Activated effector memory CD4-positive, alpha-beta T cell treated with anti-CD3 and anti-CD28 coated beads, Interleukin-2, amount 50 U/mL, for 16 hours (primary cell): Measurements from ENCODE around the gene MPG.
"Not testable (repeated sequence)": the region's sequence is repeated elsewhere in the genome, so short reads cannot be mapped to it uniquely, and the experiment has no call there.

ENCODE experiments used
- DNase-seq: peaks from one replicate; pipeline ENCODE4 v3.0.0-alpha.2; 2020

The MPG gene

DNA sequence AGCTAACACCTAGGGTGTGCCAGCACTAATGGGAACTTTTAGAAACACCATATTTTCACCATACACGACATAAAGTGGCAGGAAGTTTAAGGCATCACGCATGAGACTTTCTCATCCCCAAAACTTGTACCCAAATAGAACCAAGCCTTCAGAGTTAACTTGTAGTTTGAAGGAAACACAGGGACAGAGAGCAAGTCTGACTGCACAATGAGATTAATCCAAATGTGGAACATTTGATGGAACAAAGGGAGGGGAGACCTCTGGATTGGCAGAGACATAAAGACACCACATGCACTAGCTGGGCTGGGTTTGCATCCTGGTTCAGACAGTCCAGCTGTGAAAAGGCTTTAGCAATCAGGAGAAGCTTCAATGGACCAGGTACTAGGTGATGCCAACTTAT is 36.3 kb downstream of the MPG start:
- DNase-seq = no peak

DNA sequence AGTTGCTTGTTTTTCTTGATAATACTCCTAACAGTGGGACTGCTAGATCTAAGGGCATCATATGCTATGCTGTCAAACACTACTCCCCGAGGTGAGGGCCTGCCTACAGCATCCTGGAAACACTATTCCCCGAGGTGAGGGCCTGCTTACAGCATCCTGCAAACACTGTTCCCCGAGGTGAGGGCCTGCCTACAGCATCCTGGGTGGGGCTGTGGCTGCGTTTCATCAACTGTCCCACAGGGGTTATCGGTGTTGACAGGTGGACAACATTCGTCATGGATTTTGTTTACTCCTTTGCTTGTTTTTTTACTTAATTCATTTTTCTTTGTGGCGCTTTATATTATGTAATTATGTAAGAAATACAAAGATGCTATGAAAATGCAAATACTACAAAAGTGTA is 38.0 kb downstream of the MPG start:
- no peak for DNase-seq

DNA sequence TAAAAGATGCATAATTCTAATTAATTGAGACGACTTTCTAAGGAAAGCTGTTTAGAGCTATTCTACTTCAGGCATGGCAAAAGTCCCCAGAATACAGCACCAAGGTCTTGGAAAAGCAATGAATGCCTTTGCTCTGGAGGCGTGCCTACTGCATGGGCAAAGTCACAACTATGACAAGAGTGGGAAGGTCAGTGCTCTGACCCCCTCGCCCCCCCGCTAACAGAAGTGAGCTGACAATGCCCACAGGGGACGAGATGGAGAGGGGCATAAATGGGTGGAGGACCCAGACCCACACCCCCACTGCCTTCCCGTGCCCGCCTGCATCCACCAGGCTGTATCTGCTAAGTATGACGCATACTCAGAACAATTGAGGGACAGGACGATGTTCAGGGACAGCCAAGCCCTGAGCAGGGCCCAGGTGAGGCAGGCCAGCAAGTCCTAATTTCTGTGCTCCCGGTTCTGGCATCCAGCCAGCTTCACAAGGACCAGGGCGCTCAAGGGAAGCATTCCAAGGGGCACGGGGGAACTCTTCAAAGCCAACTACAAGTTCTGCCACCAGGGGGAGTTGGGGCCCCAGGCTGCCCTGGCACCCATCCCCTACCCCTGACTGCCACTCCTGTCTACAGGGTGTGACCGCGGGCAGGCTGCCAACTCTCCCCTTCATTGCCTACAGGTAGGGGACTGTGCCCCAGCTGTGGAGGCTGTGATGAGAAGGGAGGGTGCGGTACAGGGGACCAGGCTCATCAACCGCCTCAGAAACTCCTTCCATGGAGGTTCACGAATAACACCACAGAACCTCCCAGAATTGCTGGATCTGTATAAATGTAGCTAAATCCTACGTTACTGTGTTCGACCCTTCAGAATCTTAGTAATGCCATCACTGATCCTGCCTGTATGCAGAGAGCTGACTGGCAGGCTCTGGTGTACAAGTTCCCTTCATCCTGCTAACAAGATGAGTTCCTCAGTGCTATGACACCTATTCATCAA is 39.6 kb downstream of the MPG start:
- DNase-seq = peak; percentile 85

DNA sequence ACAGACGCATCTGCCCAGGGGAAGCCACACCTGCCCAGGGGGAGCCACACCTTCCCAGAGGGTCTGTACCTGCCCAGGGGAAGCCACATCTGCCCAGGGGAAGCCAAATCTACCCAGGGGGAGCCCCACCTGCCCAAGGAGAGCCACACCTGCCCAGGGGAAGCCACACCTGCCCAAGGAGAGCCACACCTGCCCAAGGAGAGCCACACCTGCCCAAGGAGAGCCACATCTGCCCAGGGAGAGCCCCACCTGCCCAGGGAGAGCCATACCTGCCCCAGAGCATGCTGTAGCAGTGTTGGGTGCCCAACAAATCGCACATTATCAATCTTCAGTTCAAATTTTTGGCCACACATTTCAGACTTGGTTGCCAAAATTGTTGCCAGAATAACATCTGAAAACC is 40.8 kb downstream of the MPG start:
- no peak for DNase-seq

DNA sequence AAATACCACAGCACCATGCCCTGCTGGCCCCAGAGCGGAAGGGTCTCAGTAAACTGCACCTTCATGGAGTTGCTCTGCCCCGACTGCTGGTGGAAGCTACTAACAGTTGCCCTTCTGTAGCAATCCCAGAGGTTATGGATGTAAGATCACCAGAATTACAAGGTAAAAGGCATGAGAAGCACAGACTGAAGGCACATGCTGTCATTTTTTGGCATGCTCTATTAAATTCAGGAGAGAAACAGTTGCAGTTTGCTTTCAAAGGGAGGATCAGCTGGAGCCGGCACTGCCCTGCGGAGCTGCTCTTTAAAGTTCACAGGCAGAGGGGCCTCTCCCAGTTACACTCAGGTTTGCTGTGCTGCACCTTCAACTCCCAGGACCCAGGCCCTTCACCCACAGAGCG is 41.3 kb downstream of the MPG start:
- no peak for DNase-seq

DNA sequence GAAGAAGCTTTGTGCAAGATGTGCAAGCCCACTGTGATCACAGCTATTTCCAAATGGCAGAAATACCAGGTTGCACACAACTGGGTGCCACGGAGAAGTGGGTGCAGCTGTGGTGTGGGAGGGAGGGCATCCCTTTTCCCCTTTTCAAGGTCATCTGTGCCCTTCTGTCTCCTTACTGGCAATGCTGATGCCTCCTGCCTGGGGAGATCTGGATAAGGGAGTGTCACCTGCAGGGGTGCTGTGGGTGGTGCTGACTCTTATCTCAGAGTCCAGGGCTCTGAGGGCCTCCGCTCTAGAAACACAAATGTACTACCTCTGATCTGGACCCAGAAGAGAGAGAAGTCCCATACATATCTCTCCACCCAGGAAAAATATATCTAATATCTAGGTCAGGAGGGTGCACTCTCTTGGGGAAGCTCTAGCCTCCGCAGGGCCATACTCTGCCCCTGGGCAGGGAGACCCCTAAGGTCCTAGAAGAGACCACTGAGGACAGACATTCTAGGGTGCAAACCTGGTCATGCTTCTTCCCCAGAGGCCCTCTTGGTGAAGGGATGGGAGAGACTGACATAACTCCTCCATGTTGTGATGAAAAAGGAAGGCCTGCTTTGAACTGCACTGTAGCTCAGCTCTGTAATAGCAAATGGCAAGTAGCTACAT is 41.9 kb downstream of the MPG start:
- DNase-seq = no peak

DNA sequence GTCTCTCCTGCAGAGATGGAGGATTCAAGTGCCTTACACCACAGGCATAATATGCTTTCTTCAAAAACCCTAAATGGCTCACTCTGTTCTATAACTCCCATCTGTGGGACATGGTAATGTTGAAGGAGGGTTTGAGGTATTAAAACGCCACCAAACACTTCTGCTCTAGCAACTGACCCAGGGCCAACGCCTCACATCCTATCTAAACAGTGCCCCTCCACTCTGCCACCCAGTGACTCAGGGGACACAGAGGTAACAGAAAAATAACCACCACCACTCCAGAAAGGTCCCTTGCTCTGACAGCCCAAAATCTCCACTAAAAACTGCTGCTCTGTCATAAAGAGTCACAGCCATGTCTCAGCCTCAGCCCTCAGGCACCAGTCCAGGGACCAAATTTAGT is 42.7 kb downstream of the MPG start:
- DNase-seq = no peak

DNA sequence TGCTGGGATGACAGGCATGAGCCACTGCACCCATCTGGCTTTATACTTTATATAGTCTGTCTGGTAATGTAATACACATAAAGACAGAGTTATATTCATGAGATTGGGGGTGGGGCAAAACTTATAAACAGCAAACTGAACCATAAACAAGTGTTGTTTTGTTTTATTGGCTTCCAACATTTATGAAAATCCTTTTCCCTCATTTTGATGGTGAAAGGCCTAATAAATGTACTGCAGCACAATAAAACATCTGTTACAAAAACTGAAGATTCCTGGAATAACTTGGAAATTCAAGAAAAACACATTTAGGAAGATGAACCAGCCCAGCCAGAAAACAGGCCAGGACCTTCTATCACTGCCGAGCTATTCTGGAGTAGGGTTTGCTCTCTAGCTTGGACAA is 44.3 kb downstream of the MPG start:
- no peak for DNase-seq

DNA sequence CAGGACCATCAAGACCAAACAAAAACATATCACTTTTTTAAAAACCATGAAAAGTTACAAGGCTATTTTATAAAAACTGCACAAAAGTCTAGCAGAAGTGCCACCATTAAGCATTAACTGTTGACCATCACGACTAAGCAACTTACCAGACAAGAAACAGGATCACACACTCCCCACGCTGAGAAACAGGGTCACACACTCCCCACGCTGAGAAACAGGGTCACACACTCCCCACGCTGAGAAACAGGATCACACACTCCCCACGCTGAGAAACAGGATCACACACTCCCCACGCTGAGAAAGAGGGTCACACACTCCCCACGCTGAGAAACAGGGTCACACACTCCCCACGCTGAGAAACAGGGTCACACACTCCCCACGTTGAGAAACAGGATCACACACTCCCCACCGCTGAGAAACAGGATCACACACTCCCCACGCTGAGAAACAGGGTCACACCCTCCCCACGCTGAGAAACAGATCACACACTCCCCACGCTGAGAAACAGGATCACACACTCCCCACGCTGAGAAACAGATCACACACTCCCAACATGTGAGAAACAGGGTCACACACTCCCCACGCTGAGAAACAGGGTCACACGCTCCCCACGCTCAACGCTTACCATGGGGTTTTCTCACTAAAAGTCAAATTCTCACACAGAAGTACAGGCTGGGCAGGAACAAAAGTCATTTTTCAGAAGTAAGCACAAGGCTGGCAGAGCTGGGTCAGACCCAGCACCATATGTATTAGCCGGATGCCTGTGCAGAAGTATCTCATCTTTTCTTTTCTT is 45.7 kb downstream of the MPG start:
- not testable (repeated sequence) for DNase-seq

DNA sequence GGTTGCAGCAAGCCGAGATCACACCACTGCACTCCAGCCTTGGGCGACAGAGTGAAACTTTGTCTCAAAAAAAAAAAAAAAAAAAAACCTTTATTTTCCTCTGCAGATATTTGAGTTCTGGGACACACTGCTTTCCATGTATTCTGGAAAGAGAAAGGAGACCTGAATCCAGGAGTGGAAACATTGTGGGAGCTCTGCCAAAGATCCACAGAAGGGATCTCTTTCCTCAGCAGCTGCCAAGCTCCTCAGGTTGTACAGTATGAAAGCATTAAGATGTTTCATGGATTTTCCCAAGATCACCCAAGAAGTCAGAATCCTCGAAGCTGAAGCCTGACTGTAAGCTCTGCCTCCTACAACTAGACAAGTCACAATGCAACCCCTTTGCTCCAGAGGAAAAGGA is 47.0 kb downstream of the MPG start:
- no peak for DNase-seq

DNA sequence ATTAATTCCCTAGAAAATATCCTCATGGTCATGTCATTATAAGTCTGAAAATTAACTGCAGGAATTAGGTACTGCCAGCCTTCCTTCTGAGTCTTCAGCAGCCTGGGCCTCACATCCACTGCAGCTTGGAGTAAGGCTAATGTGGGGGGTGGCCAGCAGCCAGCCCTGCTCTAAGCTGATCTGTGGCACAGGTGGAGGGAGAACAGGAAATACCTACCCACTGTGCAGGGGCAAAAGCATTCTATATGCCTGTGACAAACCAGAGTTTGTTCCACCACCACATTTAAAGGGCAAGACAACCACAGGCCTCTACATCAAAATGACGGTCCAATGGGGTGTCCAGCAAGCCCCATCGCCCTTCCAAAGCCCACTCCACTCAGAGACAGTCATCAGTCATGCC is 51.0 kb downstream of the MPG start:
- no peak for DNase-seq

DNA sequence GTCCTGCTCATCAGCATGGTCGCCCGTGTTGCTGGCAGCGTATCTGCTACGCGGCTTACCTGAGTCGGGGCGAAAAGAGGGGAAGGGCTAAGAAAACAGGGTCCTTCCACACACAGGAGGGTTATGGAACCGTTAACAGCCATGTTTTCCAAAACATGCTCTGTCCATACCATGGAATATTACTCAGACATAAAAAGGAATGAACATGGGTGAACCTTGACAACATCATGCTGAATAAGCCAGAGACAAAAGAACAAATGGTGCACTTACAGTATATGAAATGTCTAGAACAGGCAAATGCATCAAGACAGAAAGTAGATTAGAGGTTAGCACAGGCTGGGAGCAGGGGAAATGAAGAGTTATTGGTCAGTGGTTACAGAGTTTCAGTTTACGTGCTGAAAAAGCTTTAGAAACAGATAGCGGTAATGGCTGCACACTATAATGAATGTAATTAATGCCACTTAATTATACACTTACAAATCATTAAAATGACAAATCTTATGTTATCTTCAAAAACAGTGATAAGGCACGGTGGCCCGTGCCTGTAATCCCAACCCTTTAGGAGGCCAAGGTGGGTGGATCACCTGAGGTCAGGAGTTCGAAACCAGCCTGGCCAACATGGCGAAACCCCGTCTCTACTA is 52.6 kb downstream of the MPG start:
- DNase-seq = no peak

DNA sequence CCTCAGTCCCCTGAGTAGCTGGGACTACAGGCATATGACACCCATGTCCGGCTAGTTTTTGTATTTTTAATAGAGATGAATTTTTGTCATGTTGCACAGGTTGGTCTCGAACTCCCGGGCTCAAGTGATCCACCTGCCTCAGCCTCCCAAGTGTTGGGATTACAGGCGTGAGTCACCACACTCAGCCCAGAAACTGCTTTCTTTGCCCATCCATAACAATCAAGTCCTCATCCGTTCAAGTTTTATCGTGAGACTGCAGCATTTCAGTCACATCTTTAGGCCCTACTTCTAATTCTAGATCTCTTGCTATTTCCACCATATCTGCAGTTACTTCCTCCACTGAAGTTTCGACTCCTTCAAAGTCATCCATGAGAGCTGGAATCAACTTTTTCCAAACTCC is 54.1 kb downstream of the MPG start:
- DNase-seq = no peak

DNA sequence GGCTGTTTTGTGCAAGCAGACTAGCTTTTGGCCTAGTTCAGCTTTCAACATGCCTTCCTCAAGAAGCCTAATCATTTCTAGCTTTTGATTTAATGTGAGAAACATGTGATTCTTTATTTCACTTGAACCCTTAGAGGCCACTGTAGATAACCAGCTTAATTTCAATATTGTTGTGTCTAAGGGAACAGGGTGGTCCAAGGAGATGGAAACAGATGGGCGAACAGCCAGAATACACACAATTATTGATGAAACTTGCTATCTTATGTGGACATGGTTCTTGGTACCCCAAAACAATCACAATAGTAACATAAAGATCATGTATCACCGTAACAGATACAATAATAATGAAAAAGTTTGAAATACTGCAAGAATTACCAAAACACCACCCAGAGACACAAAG is 55.7 kb downstream of the MPG start:
- DNase-seq = no peak
